ENCODE data around the gene VPS11. TPM values are rescaled to one million over a fixed set of nuclear protein-coding genes. Genes with fewer than 3 reads are reported as not detected.

The VPS11 gene
- total and polyA plus RNA-seq, 10 of the 15 experiments (the other 5 are each of a cell fraction or from before 2014, with no cell fraction given) = 15.8 to 26.4 (median 24.5) TPM

GRCh38 chr11:119057000-119057769 lies 10.4 kb upstream of the VPS11 start, which contains the start of gene HYOU1 (continued):
- no peak for TF ChIP-seq ZZZ3 (IDR thresholded peaks at IDR 0.05; ENCODE audit: control insufficient read depth, insufficient read length, low read depth)
- TF ChIP-seq PAX5 (IDR thresholded peaks at IDR 0.05; ENCODE audit: borderline replicate concordance, low read depth, low read length) = no peak
- TF ChIP-seq ZNF274 (IDR thresholded peaks at IDR 0.05; ENCODE audit: insufficient read depth, insufficient read length) = no peak
- no peak for TF ChIP-seq EED (IDR thresholded peaks at IDR 0.05; ENCODE audit: low read depth)
- TF ChIP-seq BMI1 (IDR thresholded peaks at IDR 0.05; ENCODE audit: borderline replicate concordance) = no peak
- peak; percentile 7; the same call in 1 of the 2 replicates for TF ChIP-seq ATF7 (IDR thresholded peaks at IDR 0.05; ENCODE audit: low read depth)
- TF ChIP-seq MTA2 (IDR thresholded peaks at IDR 0.05; ENCODE audit: low read depth) = no peak
- TF ChIP-seq CHD4 (IDR thresholded peaks at IDR 0.05) = no peak
- TF ChIP-seq RELA (IDR thresholded peaks at IDR 0.05; ENCODE audit: borderline replicate concordance, partially characterized antibody) = peak; percentile 52
- peak; percentile 88 for TF ChIP-seq POLR2A (IDR thresholded peaks at IDR 0.05; ENCODE audit: low read depth, low read length)
- TF ChIP-seq E2F4 (IDR thresholded peaks at IDR 0.05; ENCODE audit: low read depth, low read length) = no peak
- peak; percentile 17 to 26 (median 22); a peak in 2 of 6 replicates for TF ChIP-seq CTCF (IDR thresholded peaks at IDR 0.05 in 2 of 3, conservative IDR thresholded peaks at IDR 0.05 in 1 of 3; ENCODE audit: control insufficient read depth in 2 of 3, extremely low read depth in 1 of 3, insufficient read depth in 1 of 3, low read depth in 3 of 3, low read length in 3 of 3)
- no peak for TF ChIP-seq RAD51 (IDR thresholded peaks at IDR 0.05)
- no peak for TF ChIP-seq NFYA (IDR thresholded peaks at IDR 0.05; ENCODE audit: borderline replicate concordance, low read depth, low read length)
- peak; percentile 51; the same call in 1 of the 2 replicates for TF ChIP-seq MXI1 (IDR thresholded peaks at IDR 0.05; ENCODE audit: low read depth, low read length)
- TF ChIP-seq SIX5 (IDR thresholded peaks at IDR 0.05; ENCODE audit: low read depth, low read length, severe bottlenecking) = no peak
- TF ChIP-seq NFIC (IDR thresholded peaks at IDR 0.05; ENCODE audit: low read depth, low read length) = no peak
- no peak for TF ChIP-seq MEF2B (IDR thresholded peaks at IDR 0.05; ENCODE audit: partially characterized antibody, poor library complexity, severe bottlenecking)
- TF ChIP-seq KAT2A (conservative IDR thresholded peaks at IDR 0.05; ENCODE audit: control insufficient read depth, low read depth, low read length) = no peak
- TF ChIP-seq BCLAF1 (IDR thresholded peaks at IDR 0.05) = peak; percentile 73; the same call in 1 of the 2 replicates
- peak; percentile 72 for TF ChIP-seq KLF5 (IDR thresholded peaks at IDR 0.05; ENCODE audit: partially characterized antibody)
- TF ChIP-seq SREBF2 (IDR thresholded peaks at IDR 0.05; ENCODE audit: low read length) = no peak
- TF ChIP-seq NR2C2 (IDR thresholded peaks at IDR 0.05; ENCODE audit: borderline replicate concordance, control insufficient read depth, insufficient read length, low read depth) = no peak
- no peak for TF ChIP-seq ZBED1 (IDR thresholded peaks at IDR 0.05; ENCODE audit: borderline replicate concordance)

Data from GM12878 (cell line).